ENCODE measurements around the gene YARS1.

YARS1 gene

GRCh38 chr1:32773764-32774463 is 43.2 kb downstream of the YARS1 start:
- in situ Hi-C loops (cut with HindIII; ENCODE audit: low sequenced_read_pairs), result no loop called here
- no peak for DNase-seq (ENCODE audit: low read depth)
- H3K4me3 ChIP-seq (ENCODE audit: low read depth, low read length), result no peak overlapping the region
- no peak for TF ChIP-seq CTCF (IDR thresholded peaks at IDR 0.05; ENCODE audit: low read depth, low read length, missing control alignments)

- in situ Hi-C loops (cut with HindIII; ENCODE audit: low sequenced_read_pairs), result no loop called here
- DNase-seq (ENCODE audit: low read depth), result no peak
- no peak overlapping the region for H3K4me3 ChIP-seq (ENCODE audit: low read depth, low read length)
- TF ChIP-seq CTCF (IDR thresholded peaks at IDR 0.05; ENCODE audit: low read depth, low read length, missing control alignments), result peak; percentile 96
Observed at GRCh38 chr1:32773018-32773763, 44.0 kb downstream of the YARS1 start.

GRCh38 chr1:32772281-32773017 is 44.7 kb downstream of the YARS1 start:
- DNase-seq (ENCODE audit: low read depth), result no peak
- no peak overlapping the region for H3K4me3 ChIP-seq (ENCODE audit: low read depth, low read length)
- TF ChIP-seq CTCF (IDR thresholded peaks at IDR 0.05; ENCODE audit: low read depth, low read length, missing control alignments), result no peak
- in situ Hi-C loops (cut with HindIII; ENCODE audit: low sequenced_read_pairs), result no loop called here

GRCh38 chr1:32771561-32772280 is 45.4 kb downstream of the YARS1 start:
- no peak for TF ChIP-seq CTCF (IDR thresholded peaks at IDR 0.05; ENCODE audit: low read depth, low read length, missing control alignments)
- no peak overlapping the region for H3K4me3 ChIP-seq (ENCODE audit: low read depth, low read length)
- in situ Hi-C loops (cut with HindIII; ENCODE audit: low sequenced_read_pairs), result no loop called here
- DNase-seq (ENCODE audit: low read depth), result no peak

GRCh38 chr1:32770741-32771548 is 46.2 kb downstream of the YARS1 start:
- DNase-seq (ENCODE audit: low read depth), result no peak
- no peak overlapping the region for H3K4me3 ChIP-seq (ENCODE audit: low read depth, low read length)
- in situ Hi-C loops (cut with HindIII; ENCODE audit: low sequenced_read_pairs), result no loop called here
- TF ChIP-seq CTCF (IDR thresholded peaks at IDR 0.05; ENCODE audit: low read depth, low read length, missing control alignments), result no peak
